GM12891 (cell line): ENCODE results near the gene SUPT5H.
A peak's percentile ranks its signal among the peaks of the same experiment; 100 is the strongest.

Experiments
- POLR2A ChIP-seq: IDR thresholded peaks from 2 replicates; pipeline ENCODE4 v1.6.1; 2011; ENCODE audit warnings: low read depth, low read length, control low read depth
- SPI1 ChIP-seq: IDR thresholded peaks from 2 replicates; pipeline ENCODE4 v1.6.1; 2011; ENCODE audit warnings: low read depth, low read length, control low read depth

DNA sequence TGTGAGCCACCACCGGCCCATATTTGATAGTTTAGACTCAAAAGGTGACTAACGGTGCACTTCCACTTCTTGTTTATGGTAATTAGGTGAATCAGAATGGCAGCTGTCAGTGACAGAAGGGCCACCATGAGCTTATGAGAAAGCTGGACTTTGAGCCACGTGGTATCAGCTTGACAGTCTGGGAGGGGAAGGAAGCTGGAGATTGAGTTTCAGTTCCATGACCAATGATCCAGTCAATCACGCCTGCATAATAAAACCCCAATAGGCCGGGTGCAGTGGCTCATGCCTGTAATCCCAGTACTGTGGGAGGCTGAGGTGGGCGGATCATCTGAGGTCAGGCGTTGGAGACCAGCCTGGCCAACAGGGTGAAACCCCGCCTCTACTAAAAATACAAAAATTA lies 79.1 kb downstream of the SUPT5H start:
- no peak for TF ChIP-seq POLR2A
- TF ChIP-seq SPI1 = peak; percentile 75
